GM12875 (cell line): ENCODE measurements around the gene CDK10.

ENCODE experiments used
- H3K4me3 ChIP-seq: one replicate; pipeline ENCODE4 v1.5.1; 2011; ENCODE audit warnings: low read depth, low read length, control low read depth
- TF ChIP-seq, protein P1 (sequence below): IDR thresholded peaks from 2 replicates; pipeline ENCODE4 v1.5.1; 2011; ENCODE audit warnings: low read depth, mild to moderate bottlenecking, control low read depth, inconsistent platforms, low read length, moderate library complexity, borderline replicate concordance; ENCODE audit not compliant: insufficient read depth

The CDK10 gene, protein sequence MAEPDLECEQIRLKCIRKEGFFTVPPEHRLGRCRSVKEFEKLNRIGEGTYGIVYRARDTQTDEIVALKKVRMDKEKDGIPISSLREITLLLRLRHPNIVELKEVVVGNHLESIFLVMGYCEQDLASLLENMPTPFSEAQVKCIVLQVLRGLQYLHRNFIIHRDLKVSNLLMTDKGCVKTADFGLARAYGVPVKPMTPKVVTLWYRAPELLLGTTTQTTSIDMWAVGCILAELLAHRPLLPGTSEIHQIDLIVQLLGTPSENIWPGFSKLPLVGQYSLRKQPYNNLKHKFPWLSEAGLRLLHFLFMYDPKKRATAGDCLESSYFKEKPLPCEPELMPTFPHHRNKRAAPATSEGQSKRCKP

DNA sequence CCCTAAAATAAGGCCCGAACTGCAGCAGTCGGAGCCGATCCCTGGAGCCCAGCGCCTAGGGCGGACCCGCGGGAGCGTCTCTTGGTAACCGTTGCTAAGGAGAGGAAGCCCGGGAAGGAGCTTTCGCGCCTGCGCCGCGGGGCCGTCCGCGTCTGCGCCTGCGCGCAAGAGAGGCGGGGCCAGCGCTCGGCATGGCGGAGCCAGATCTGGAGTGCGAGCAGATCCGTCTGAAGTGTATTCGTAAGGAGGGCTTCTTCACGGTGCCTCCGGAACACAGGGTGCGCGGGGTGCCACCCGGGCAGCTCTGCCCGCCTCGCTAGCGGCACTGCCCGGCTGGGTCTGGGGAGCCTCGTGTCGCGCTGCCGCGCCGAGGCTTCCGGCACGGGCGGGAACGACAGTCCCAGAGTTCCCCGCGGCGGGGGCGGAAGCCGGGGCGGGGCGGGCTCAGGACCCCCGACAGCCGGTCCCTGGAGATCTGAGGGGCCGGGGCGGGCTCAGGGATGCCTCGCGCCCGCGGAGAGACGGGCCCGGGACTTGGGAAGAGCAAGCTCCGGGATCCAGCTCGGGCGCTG is at the start of gene CDK10:
Gene CDK10 (plus strand): TSS at position 170 of the 572 bp plus-strand sequence. CDS start 22 bp downstream, at position 192.
- TF ChIP-seq, protein P1, sequence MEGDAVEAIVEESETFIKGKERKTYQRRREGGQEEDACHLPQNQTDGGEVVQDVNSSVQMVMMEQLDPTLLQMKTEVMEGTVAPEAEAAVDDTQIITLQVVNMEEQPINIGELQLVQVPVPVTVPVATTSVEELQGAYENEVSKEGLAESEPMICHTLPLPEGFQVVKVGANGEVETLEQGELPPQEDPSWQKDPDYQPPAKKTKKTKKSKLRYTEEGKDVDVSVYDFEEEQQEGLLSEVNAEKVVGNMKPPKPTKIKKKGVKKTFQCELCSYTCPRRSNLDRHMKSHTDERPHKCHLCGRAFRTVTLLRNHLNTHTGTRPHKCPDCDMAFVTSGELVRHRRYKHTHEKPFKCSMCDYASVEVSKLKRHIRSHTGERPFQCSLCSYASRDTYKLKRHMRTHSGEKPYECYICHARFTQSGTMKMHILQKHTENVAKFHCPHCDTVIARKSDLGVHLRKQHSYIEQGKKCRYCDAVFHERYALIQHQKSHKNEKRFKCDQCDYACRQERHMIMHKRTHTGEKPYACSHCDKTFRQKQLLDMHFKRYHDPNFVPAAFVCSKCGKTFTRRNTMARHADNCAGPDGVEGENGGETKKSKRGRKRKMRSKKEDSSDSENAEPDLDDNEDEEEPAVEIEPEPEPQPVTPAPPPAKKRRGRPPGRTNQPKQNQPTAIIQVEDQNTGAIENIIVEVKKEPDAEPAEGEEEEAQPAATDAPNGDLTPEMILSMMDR: no peak
- H3K4me3 ChIP-seq: peak within 1 kb of the TSS; percentile 93

DNA sequence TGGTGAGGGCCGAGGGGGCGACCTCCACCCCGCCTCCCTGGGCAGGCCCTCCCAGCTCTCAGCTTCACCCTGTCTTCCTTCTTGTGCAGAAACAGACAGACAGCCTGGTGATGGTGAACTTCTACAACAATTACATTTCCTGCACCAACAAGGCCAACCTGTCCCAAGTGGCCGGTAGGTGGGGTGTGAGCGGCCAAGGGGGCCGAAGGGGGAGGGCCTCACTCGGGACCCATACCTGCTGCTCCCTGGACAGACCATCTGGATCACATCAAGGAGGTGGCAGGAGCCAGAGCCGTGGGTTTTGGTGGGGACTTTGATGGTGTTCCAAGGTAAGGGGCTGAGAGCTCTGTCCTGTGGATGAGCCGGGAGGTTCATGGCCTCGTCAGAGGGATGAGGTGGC is 49.1 kb upstream of the CDK10 start:
- H3K4me3 ChIP-seq: no peak overlapping the region
- TF ChIP-seq, protein P1: no peak

DNA sequence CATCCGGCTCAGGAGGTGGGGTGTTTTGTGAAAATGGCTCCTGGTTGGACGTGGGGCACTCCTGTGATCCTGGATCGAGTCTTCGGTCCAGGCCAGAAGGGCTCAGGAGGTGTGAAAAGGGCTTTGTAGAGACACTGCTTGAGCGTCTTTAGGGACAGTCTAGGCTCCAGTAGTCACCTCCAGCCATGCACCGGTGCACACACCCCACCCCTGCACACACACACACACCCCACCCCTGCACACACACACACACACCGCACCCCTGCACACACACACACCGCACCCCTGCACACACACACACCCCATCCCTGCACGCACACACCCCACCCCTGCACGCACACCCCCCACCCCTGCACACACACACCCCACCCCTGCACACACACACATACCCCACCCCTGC is 48.0 kb upstream of the CDK10 start:
- H3K4me3 ChIP-seq: no peak overlapping the region
- TF ChIP-seq, protein P1: no peak

DNA sequence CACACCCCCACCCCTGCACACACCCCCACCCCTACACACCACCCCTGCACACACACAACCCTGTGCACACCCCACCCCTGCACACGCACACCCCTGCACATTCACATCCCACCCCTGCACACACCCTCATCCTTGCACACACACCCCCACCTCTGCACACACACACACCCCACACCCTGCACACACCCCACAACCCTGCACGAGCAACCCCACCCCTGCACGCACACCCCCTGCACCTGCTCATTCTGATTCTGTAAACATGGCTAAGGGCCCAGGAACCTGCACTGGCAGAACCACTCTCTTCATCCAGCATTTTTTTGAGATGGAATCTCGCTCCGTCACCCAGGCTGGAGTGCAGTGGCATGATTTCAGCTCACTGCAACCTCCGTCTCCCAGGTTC is 47.1 kb upstream of the CDK10 start:
- H3K4me3 ChIP-seq: no peak overlapping the region
- TF ChIP-seq, protein P1: no peak

DNA sequence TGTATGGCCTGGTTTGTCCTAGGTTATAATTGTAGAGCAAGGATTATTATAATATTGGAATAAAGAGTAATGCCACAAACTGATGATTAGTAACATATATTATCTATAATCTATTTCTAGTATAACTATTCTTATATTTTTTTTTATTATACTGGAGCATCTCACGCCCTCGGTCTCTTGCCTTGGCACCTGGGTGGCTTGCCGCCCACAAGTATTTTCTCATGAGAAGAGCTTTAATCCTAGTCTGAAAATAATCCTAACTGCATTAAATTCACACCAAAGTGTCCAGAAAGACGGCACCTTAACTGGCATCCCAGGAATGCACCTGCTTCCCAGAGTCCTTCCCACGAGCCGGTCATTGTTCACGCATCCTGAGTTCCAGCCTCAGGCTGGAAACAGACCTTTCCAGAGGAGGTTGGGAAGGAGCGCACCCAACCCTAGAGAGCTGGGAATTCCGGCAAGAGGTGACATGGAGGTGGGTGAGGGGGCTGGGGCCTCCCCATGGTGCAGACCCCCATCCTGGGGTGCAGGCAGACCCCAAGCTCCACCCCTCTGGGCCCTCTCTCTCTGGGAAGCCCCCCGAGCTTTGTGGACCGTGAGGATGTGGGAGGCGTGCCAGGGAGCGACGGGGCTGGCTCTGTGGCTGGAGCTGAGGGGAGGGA is 44.9 kb upstream of the CDK10 start:
- TF ChIP-seq, protein P1: no peak
- H3K4me3 ChIP-seq: no peak overlapping the region

DNA sequence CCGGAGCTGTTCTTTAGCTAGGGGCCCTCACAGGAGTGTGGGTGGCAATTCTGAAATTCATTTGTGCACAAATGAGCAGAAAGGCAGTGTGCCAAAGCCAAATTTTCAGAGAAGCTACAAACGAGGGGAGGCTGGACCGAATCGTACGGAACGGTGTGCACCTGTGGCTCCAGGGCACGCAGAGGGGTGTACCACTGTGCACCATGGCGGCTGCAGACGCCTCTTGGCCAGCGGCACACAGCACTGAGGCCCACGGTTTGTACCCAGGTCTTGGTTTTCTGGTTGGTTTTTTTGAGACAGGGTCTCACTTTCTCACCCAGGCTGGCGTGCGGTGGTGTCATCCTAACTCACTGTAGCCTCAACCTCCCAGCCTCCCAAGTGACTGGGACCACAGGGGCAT is 43.9 kb upstream of the CDK10 start:
- H3K4me3 ChIP-seq: no peak overlapping the region
- TF ChIP-seq, protein P1: no peak
